ENCODE results near the gene TMEM109. TPM values are rescaled to one million over a fixed set of nuclear protein-coding genes. Genes with fewer than 3 reads are reported as not detected.

The TMEM109 gene
- polyA plus RNA-seq, 2 of the 4 experiments (the other 2 are of a cell fraction): 40.9 to 93.0 TPM

- TF ChIP-seq CBX2 (IDR thresholded peaks at IDR 0.05; ENCODE audit: borderline replicate concordance, low read depth) (no peak), EHMT2 (IDR thresholded peaks at IDR 0.05; ENCODE audit: low read depth) (no peak), NR3C1 (IDR thresholded peaks at IDR 0.05) (no peak), FOXS1 (CRISPR knock-in tag; IDR thresholded peaks at IDR 0.05) (no peak), NFE2L2 (conservative IDR thresholded peaks at IDR 0.05; ENCODE audit: low read length) (no peak), FOSB (CRISPR knock-in tag; IDR thresholded peaks at IDR 0.05) (no peak), MAFK (IDR thresholded peaks at IDR 0.05; ENCODE audit: partially characterized antibody) (no peak), CBX8 (IDR thresholded peaks at IDR 0.05) (no peak)
These were observed 21.9 kb downstream of the TMEM109 start for GRCh38 chr11:60935676-60936442.

GRCh38 chr11:60936467-60937143, 22.6 kb downstream of the TMEM109 start:
- no peak for ATAC-seq
- 89% methylated on average over 7 of the region's 18 CpGs for WGBS (ENCODE audit: missing lambda C conversion rate)
- Histone ChIP-seq H3K4me2 (no peak overlapping the region), H3K9me3 (no peaks in the 10 kb centered on the region), H3K27ac (no peak overlapping the region), H3K4me3 (no peak overlapping the region), H3K4me1 (no peaks in the 10 kb centered on the region)
- no peak for DNase-seq (ENCODE audit: low read depth in 1 of 2, low spot score in 1 of 2)
- CTCF ChIA-PET: interaction anchor here (1.0 to 1.5 kb wide), 6 partner anchors 9 to 251 kb away, joined by 3 to 6 read pairs (median 5); no protein-coding TSS in a partner anchor
- no peak for FAIRE-seq
- TF ChIP-seq HOXA7 (CRISPR knock-in tag; IDR thresholded peaks at IDR 0.05) (no peak), KDM5A (IDR thresholded peaks at IDR 0.05) (no peak), POLR2AphosphoS2 (conservative IDR thresholded peaks at IDR 0.05; ENCODE audit: low read length) (no peak), JUN (IDR thresholded peaks at IDR 0.05) (no peak), NFE2L2 (conservative IDR thresholded peaks at IDR 0.05; ENCODE audit: low read length) (no peak), EHMT2 (IDR thresholded peaks at IDR 0.05; ENCODE audit: low read depth) (no peak), MAX (IDR thresholded peaks at IDR 0.05) (no peak), ZSCAN20 (CRISPR knock-in tag; IDR thresholded peaks at IDR 0.05) (no peak), SREBF2 (IDR thresholded peaks at IDR 0.05) (no peak), CBX8 (IDR thresholded peaks at IDR 0.05) (no peak), KDM1A (IDR thresholded peaks at IDR 0.05; ENCODE audit: low read depth) (no peak), E2F6 (IDR thresholded peaks at IDR 0.05; ENCODE audit: borderline replicate concordance, low read depth) (no peak), PHF8 (IDR thresholded peaks at IDR 0.05; ENCODE audit: borderline replicate concordance, low read depth) (no peak), REST (IDR thresholded peaks at IDR 0.05) (no peak), USF2 (IDR thresholded peaks at IDR 0.05) (no peak), PBX3 (IDR thresholded peaks at IDR 0.05) (no peak)
- POLR2A ChIA-PET: no interaction called here

More at GRCh38 chr11:60935676-60936442, 21.9 kb downstream of the TMEM109 start:
- no peak for FAIRE-seq
- no peak overlapping the region for H3K27ac ChIP-seq
- H3K4me3 ChIP-seq: no peak overlapping the region
- H3K4me2 ChIP-seq: no peak overlapping the region
- no peaks in the 10 kb centered on the region for H3K4me1 ChIP-seq
- ChIA-PET POLR2A (no interaction called here), CTCF (interaction anchor here (1.3 to 2.0 kb wide), 4 partner anchors 10 to 104 kb away, joined by 5 to 6 read pairs (median 6); no protein-coding TSS in a partner anchor)
- no peak for DNase-seq (ENCODE audit: low read depth in 1 of 2, low spot score in 1 of 2)
- 89% methylated on average over 11 of the region's 27 CpGs for WGBS (ENCODE audit: missing lambda C conversion rate)
- no peak for ATAC-seq
- H3K9me3 ChIP-seq: no peaks in the 10 kb centered on the region
